Colon (tissue), 2 donors: Measurements from ENCODE around the gene SFT2D1.
"Not testable (repeated sequence)": the region's sequence is repeated elsewhere in the genome, so short reads cannot be mapped to it uniquely, and the experiment has no call there.

Source experiments
- FAIRE-seq: peaks from 2 replicates; lab custom pipeline; 2012; peaks lifted over from hg19 to GRCh38; lab: Jason Lieb, UNC
- donor health status: control.
- donor health status: control.

Gene SFT2D1

GRCh38 chr6:166342349-166343149, at the start of gene SFT2D1:
Gene SFT2D1 (minus strand): TSS chr6:166342545. CDS start chr6:166342481, 64 bp downstream.
- FAIRE-seq = no peak

- no peak for FAIRE-seq
These were observed 46.8 kb upstream of the SFT2D1 start for GRCh38 chr6:166389119-166389518.

GRCh38 chr6:166388290-166389004, 46.1 kb upstream of the SFT2D1 start:
- no peak for FAIRE-seq

- no peak for FAIRE-seq
These were observed 45.4 kb upstream of the SFT2D1 start for GRCh38 chr6:166387642-166388289.

- FAIRE-seq = not testable (repeated sequence)
These were observed 44.8 kb upstream of the SFT2D1 start for GRCh38 chr6:166387098-166387497.

GRCh38 chr6:166386111-166386510, 43.8 kb upstream of the SFT2D1 start:
- FAIRE-seq = no peak

- not testable (repeated sequence) for FAIRE-seq
These were observed 41.5 kb upstream of the SFT2D1 start for GRCh38 chr6:166383802-166384363.

- no peak for FAIRE-seq
These were observed 40.8 kb upstream of the SFT2D1 start, which contains the start of gene MPC1 for GRCh38 chr6:166382933-166383801. Gene MPC1 (minus strand): TSS chr6:166382940. CDS start chr6:166382876, 64 bp downstream.

GRCh38 chr6:166382500-166382932, 40.2 kb upstream of the SFT2D1 start:
- no peak for FAIRE-seq

GRCh38 chr6:166381733-166382499, 39.6 kb upstream of the SFT2D1 start:
- no peak for FAIRE-seq

GRCh38 chr6:166381381-166381732, 39.0 kb upstream of the SFT2D1 start:
- FAIRE-seq = no peak

- no peak for FAIRE-seq
These were observed 37.5 kb upstream of the SFT2D1 start for GRCh38 chr6:166379800-166380199.

- FAIRE-seq = no peak
These were observed 36.8 kb upstream of the SFT2D1 start for GRCh38 chr6:166379103-166379586.

GRCh38 chr6:166377721-166378120, 35.4 kb upstream of the SFT2D1 start:
- no peak for FAIRE-seq

- FAIRE-seq = no peak
These were observed 32.7 kb upstream of the SFT2D1 start for GRCh38 chr6:166375013-166375412.

GRCh38 chr6:166370489-166370888, 28.1 kb upstream of the SFT2D1 start:
- no peak for FAIRE-seq

GRCh38 chr6:166369782-166370181, 27.4 kb upstream of the SFT2D1 start:
- FAIRE-seq = no peak

- no peak for FAIRE-seq
These were observed 24.6 kb upstream of the SFT2D1 start for GRCh38 chr6:166366921-166367320.

GRCh38 chr6:166365806-166366205, 23.5 kb upstream of the SFT2D1 start:
- FAIRE-seq = no peak

GRCh38 chr6:166365221-166365620, 22.9 kb upstream of the SFT2D1 start:
- no peak for FAIRE-seq

GRCh38 chr6:166364456-166364855, 22.1 kb upstream of the SFT2D1 start:
- FAIRE-seq = no peak
